Mucosa of descending colon (tissue), 3 donors: ENCODE results near the gene ZNF575. TPM values are rescaled to one million over a fixed set of nuclear protein-coding genes. Genes with fewer than 3 reads are reported as not detected.

Source experiments
- ATAC-seq: fragments of 200-7000 bp; cut with Tn5 transposase; one replicate; pipeline ENCODE4 v1.9.1; 2020; ENCODE audit warnings: mild to moderate bottlenecking, moderate library complexity
- DNase-seq, 3 donors: peaks; one replicate each; pipeline ENCODE4 v3.0.0-alpha.2; 2020
- H3K36me3 ChIP-seq: fragments of 200-600 bp; one replicate; pipeline ENCODE4 v1.8.0; 2021; ENCODE audit warnings: low read depth, mild to moderate bottlenecking
- H3K4me1 ChIP-seq: fragments of 200-600 bp; one replicate; pipeline ENCODE4 v1.8.0; 2021; ENCODE audit warnings: low read depth, mild to moderate bottlenecking
- H3K4me3 ChIP-seq: fragments of 200-600 bp; one replicate; pipeline ENCODE4 v1.8.0; 2021; ENCODE audit warnings: mild to moderate bottlenecking
- H3K9me3 ChIP-seq: fragments of 200-600 bp; one replicate; pipeline ENCODE4 v1.8.0; 2021; ENCODE audit warnings: mild to moderate bottlenecking
- intact Hi-C, 2 donors: fragments of 100-400 bp; cut with DNase I in 1 of 2; cut with micrococcal nuclease in 1 of 2; formaldehyde crosslinking; loops; one replicate each; pipeline versions ENCODE4 v1.11.0 to v1.11.1; 2022; cut with DNase I, micrococcal nuclease
- total RNA-seq, 3 donors: library from RNA; stranded (reverse); fragmentation: NEBNext Ultra II Directional in 2 of 3; extraction: Animal tissue kit (Norgen Biotek cat#: 25700) in 2 of 3; gene quantifications; one replicate each; pipeline versions ENCODE4 v1.2.1 to v1.2.4, GENCODE V29; 2021 to 2023
- TF ChIP-seq, protein P1 (sequence below): fragments of 200-600 bp; IDR thresholded peaks from one replicate; pipeline ENCODE4 v1.8.0; 2022; ENCODE audit warnings: antibody characterized with exemption, mild to moderate bottlenecking
- donor health status: DM: no; HTN: no; CAD: no; lungs with moderate emphysema.
- donor health status: DM: no; HTN: no; CAD: no.
- donor health status: DM: no; HTN: yes; CAD: no.

The ZNF575 gene
- total RNA-seq, 3 donors from 2014 or later = 9.1 to 18.2 (median 9.6) TPM

DNA sequence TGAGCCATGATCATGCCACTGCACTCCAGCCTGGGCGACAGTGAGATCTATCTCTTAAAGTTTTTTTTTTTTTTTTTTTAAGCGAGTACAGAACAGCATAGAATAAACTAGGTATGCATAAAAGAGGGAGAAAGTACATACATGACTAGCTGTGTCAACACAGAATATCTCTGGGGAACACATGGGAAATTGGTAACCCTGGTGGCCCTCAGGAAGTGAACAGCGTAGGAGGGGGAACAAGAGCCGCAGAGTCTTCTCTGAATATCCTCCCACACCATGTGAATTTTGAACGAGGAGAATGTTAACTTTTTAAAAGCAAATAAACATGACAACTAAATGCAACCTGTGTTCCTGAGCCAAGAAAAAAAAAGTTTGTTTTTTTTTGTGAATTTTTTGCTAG, 43.7 kb upstream of the ZNF575 start:
- ATAC-seq (no peak), DNase-seq (no peak)
- no peaks in the 10 kb centered on the region for H3K4me1 ChIP-seq
- TF ChIP-seq, protein P1, sequence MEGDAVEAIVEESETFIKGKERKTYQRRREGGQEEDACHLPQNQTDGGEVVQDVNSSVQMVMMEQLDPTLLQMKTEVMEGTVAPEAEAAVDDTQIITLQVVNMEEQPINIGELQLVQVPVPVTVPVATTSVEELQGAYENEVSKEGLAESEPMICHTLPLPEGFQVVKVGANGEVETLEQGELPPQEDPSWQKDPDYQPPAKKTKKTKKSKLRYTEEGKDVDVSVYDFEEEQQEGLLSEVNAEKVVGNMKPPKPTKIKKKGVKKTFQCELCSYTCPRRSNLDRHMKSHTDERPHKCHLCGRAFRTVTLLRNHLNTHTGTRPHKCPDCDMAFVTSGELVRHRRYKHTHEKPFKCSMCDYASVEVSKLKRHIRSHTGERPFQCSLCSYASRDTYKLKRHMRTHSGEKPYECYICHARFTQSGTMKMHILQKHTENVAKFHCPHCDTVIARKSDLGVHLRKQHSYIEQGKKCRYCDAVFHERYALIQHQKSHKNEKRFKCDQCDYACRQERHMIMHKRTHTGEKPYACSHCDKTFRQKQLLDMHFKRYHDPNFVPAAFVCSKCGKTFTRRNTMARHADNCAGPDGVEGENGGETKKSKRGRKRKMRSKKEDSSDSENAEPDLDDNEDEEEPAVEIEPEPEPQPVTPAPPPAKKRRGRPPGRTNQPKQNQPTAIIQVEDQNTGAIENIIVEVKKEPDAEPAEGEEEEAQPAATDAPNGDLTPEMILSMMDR = no peak
- intact Hi-C loops = no loop called here
- H3K36me3 ChIP-seq = no peaks in the 10 kb centered on the region
- H3K9me3 ChIP-seq = no peaks in the 10 kb centered on the region
- no peak overlapping the region for H3K4me3 ChIP-seq

DNA sequence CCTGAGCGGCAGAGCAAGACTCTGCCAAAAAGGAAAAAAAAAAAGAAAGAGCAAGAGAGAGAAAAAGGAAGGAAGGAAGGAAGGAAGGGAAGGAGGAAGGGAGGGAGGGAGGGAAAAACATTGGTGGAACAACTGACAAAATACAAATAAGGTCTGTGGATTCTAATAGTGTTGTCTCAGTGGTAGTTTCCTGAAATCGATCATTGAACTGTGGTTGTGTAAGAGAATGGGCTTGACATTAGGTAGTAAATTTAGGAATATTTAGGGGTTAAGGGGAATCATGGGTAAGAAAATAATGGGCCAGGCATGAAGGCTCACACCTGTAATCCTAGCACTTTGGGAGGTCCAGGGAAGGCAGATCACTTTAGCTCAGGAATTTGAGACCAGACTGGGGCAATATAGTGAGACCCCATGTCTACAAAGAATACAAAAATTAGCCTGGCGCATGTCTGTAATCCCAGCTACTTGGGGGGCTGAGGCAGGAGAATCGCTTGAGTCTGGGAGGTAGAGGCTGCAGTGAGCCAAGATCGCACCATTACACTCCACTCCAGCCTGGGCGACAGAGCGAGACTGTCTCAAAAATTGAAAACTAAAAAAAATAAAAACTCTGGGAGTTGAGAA, 42.9 kb upstream of the ZNF575 start:
- TF ChIP-seq, protein P1 = no peak
- no peak for ATAC-seq

DNA sequence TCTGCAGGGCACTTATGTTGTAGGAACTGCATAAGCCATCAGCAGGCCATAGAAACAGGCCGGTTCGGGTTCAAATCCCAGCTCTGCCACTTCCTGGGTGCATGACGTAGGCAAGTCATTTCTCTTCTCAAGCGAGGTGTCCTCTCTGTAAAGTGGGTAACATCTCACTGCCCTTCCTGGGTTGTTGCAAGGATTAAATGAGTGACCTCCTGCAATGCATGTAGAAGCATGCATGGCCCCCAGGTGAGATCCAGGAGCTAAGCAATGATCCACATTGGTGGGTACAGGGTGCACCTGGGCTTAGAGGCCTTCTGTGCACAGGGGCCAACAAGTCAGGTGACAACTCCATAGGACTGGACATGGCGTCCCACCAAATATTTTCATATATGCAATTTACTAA, 42.2 kb upstream of the ZNF575 start:
- Histone ChIP-seq H3K9me3 (no peaks in the 10 kb centered on the region), H3K4me1 (no peaks in the 10 kb centered on the region), H3K4me3 (no peak overlapping the region), H3K36me3 (peaks cover 4% of the 10 kb centered on the region)
- DNase-seq = no peak
- intact Hi-C loops = no loop called here
- TF ChIP-seq, protein P1 = no peak
- ATAC-seq = no peak

More for the DNA sequence above, 42.9 kb upstream of the ZNF575 start:
- no peak overlapping the region for H3K4me3 ChIP-seq
- no peaks in the 10 kb centered on the region for H3K4me1 ChIP-seq
- no peak for DNase-seq
- no peaks in the 10 kb centered on the region for H3K36me3 ChIP-seq
- intact Hi-C loops = no loop called here
- no peaks in the 10 kb centered on the region for H3K9me3 ChIP-seq

DNA sequence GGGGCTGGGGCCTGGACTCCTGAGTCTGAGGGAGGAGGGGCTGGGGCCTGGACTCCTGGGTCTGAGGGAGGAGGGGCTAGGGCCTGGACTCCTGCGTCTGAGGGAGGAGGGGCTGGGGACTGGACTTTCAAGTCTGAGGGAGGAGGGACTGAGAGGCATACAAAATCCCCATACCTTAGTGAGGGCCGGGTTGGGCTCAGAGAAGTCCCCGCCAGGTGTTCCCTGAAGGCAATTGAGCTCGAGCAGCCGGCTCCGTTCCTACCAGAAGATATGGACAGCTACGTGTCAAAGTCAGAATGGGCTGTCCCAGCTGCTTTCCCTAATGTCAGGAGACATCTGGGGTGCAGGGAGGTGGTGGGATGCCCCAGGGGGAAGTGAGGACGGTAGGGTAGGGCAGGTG, 37.9 kb upstream of the ZNF575 start:
- H3K4me3 ChIP-seq = no peak overlapping the region
- no peaks in the 10 kb centered on the region for H3K9me3 ChIP-seq
- DNase-seq (no peak), ATAC-seq (no peak)
- peaks cover 4% of the 10 kb centered on the region for H3K36me3 ChIP-seq
- TF ChIP-seq, protein P1 = no peak
- H3K4me1 ChIP-seq = peaks cover 4% of the 10 kb centered on the region
- intact Hi-C loops = no loop called here

DNA sequence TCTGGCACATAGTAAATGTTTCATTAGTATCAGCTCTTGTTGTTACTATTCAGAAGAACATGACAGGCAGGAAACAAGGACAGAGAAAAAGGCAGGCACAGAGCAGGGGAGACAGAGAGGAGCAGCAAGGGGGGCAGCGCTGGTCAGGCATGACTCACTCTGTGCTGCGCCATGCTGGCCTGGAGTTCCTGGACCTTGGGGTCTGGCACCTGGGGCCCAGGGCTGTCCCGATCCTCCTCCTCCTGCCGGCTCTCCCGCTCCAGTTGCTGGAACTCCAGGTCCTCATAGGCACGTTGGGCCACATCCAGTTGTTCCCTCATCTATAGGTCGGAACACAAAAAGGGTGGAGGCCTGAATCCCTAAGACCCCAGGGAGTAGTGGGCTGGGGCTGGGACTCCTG, 36.0 kb upstream of the ZNF575 start:
- Histone ChIP-seq H3K4me3 (no peak overlapping the region), H3K4me1 (peaks cover 4% of the 10 kb centered on the region), H3K36me3 (peaks cover 4% of the 10 kb centered on the region), H3K9me3 (no peaks in the 10 kb centered on the region)
- no peak for DNase-seq
- intact Hi-C loops = no loop called here
- TF ChIP-seq, protein P1 = no peak
- ATAC-seq = no peak
